ENCODE measurements around the gene MMP21. TPM values are rescaled to one million over a fixed set of nuclear protein-coding genes. Genes with fewer than 3 reads are reported as not detected.
A peak's percentile ranks its signal among the peaks of the same experiment; 100 is the strongest.

MMP21 gene
- total RNA-seq, 4 donors from 2014 or later: 0.67 TPM; not detected in 3

GRCh38 chr10:125768219-125768855 lies 7.3 kb downstream of the MMP21 start:
- intact Hi-C loops (cut with DNase I): no loop called here
- no peaks in the 10 kb centered on the region for H3K27me3 ChIP-seq
- no peaks in the 10 kb centered on the region for H3K9me3 ChIP-seq
- WGBS, 2 donors: 20 to 24% methylated on average over 4 of the region's 4 CpGs
- peaks cover 0 to 11% of the 10 kb centered on the region in 2 donors for H3K4me1 ChIP-seq
- peaks cover 14% of the 10 kb centered on the region in 2 donors for H3K36me3 ChIP-seq
- H3K4me3 ChIP-seq (replicated peaks in 1 of 3): no peak overlapping the region
- peak; percentile 56 to 58 for DNase-seq
- TF ChIP-seq CTCF (IDR thresholded peaks at IDR 0.05): no peak
- TF ChIP-seq POLR2A (IDR thresholded peaks at IDR 0.05): no peak
- peak overlapping the region in 2 of 3 donors; percentile 2 to 7 for H3K27ac ChIP-seq

- intact Hi-C loops (cut with DNase I): no loop called here
- peaks cover 19 to 20% of the 10 kb centered on the region in 2 donors for H3K36me3 ChIP-seq
- H3K27ac ChIP-seq: no peak overlapping the region
- no peaks in the 10 kb centered on the region for H3K9me3 ChIP-seq
- H3K4me3 ChIP-seq (replicated peaks in 1 of 3): no peak overlapping the region
- H3K27me3 ChIP-seq: no peaks in the 10 kb centered on the region
- 83% methylated on average over 4 of the region's 4 CpGs for WGBS, 2 donors
- H3K4me1 ChIP-seq: peaks cover 0 to 11% of the 10 kb centered on the region in 2 donors
- no peak for TF ChIP-seq CTCF (IDR thresholded peaks at IDR 0.05)
- no peak for TF ChIP-seq POLR2A (IDR thresholded peaks at IDR 0.05)
- DNase-seq: no peak
Measured at GRCh38 chr10:125766511-125766910, 9.1 kb downstream of the MMP21 start.

GRCh38 chr10:125765835-125766234 lies 9.8 kb downstream of the MMP21 start:
- WGBS, 2 donors: 83 to 100% methylated on average over 2 of the region's 2 CpGs
- Histone ChIP-seq H3K36me3 (peaks cover 19 to 20% of the 10 kb centered on the region in 2 donors), H3K27ac (no peak overlapping the region), H3K27me3 (no peaks in the 10 kb centered on the region), H3K4me1 (peaks cover 0 to 11% of the 10 kb centered on the region in 2 donors), H3K4me3 (replicated peaks in 1 of 3) (no peak overlapping the region), H3K9me3 (no peaks in the 10 kb centered on the region)
- no peak for TF ChIP-seq POLR2A (IDR thresholded peaks at IDR 0.05)
- TF ChIP-seq CTCF (IDR thresholded peaks at IDR 0.05): no peak
- intact Hi-C loops (cut with DNase I): no loop called here
- no peak for DNase-seq

- TF ChIP-seq POLR2A (IDR thresholded peaks at IDR 0.05): no peak
- TF ChIP-seq CTCF (IDR thresholded peaks at IDR 0.05): no peak
- intact Hi-C loops (cut with DNase I): no loop called here
- peaks cover 19 to 29% of the 10 kb centered on the region in 2 donors for H3K36me3 ChIP-seq
- no peak for DNase-seq
- H3K27ac ChIP-seq: no peak overlapping the region
- no peaks in the 10 kb centered on the region for H3K27me3 ChIP-seq
- 90 to 94% methylated on average over 24 of the region's 24 CpGs for WGBS, 2 donors
- peaks cover 0 to 2% of the 10 kb centered on the region in 2 donors for H3K4me1 ChIP-seq
- H3K4me3 ChIP-seq (replicated peaks in 1 of 3): no peak overlapping the region
- H3K9me3 ChIP-seq: no peaks in the 10 kb centered on the region
Measured at GRCh38 chr10:125762692-125763648, 12.7 kb downstream of the MMP21 start.

GRCh38 chr10:125761961-125762360 lies 13.7 kb downstream of the MMP21 start:
- H3K36me3 ChIP-seq: peaks cover 19 to 29% of the 10 kb centered on the region in 2 donors

More at GRCh38 chr10:125761961-125762360, 13.7 kb downstream of the MMP21 start:
- no peaks in the 10 kb centered on the region for H3K27me3 ChIP-seq
- TF ChIP-seq POLR2A (IDR thresholded peaks at IDR 0.05) (no peak), CTCF (IDR thresholded peaks at IDR 0.05) (no peak)
- 49 to 55% methylated on average over 1 of the region's 1 CpG for WGBS, 2 donors
- H3K4me1 ChIP-seq: no peaks in the 10 kb centered on the region
- intact Hi-C loops (cut with DNase I): no loop called here
- no peak for DNase-seq
- no peak overlapping the region for H3K4me3 ChIP-seq (replicated peaks in 1 of 3)
- H3K27ac ChIP-seq: no peak overlapping the region
- H3K9me3 ChIP-seq: no peaks in the 10 kb centered on the region

Data from thyroid gland (tissue), 4 donors.